Liver (tissue), 9 donors: Measurements from ENCODE around the gene CEP170. TPM values are rescaled to one million over a fixed set of nuclear protein-coding genes. Genes with fewer than 3 reads are reported as not detected.

Experiments used
- DNase-seq: peaks from one replicate; pipeline ENCODE4 v3.0.0-alpha.2; 2017; ENCODE audit warnings: low spot score
- H3K27ac ChIP-seq, 2 donors: one replicate each; pipeline ENCODE4 v1.7.0; 2013; ENCODE audit warnings: inconsistent platforms in 2 of 2, low read length in 2 of 2, control low read depth in 1 of 2, low read depth in 1 of 2, mild to moderate bottlenecking in 1 of 2
- H3K27me3 ChIP-seq, 4 donors: one replicate each; pipeline versions ENCODE4 v1.6.1 to v1.7.0; 2013; ENCODE audit warnings: low read length in 3 of 4, inconsistent platforms in 1 of 4, mild to moderate bottlenecking in 1 of 4, moderate library complexity in 1 of 4; ENCODE audit not compliant: control insufficient read depth in 4 of 4, insufficient read depth in 4 of 4
- H3K36me3 ChIP-seq, 4 donors: one replicate each; pipeline versions ENCODE4 v1.6.1 to v1.7.0; 2013; ENCODE audit warnings: low read length in 3 of 4, mild to moderate bottlenecking in 3 of 4, low read depth in 1 of 4, moderate library complexity in 1 of 4; ENCODE audit not compliant: control insufficient read depth in 4 of 4, insufficient read depth in 3 of 4
- H3K4me1 ChIP-seq, 4 donors: one replicate each; pipeline versions ENCODE4 v1.6.1 to v1.7.0; 2013; ENCODE audit warnings: low read length in 3 of 4, mild to moderate bottlenecking in 3 of 4, moderate library complexity in 1 of 4; ENCODE audit not compliant: control insufficient read depth in 4 of 4, insufficient read depth in 4 of 4
- H3K4me3 ChIP-seq, 3 donors: one replicate each; pipeline versions ENCODE4 v1.6.1 to v1.7.0; 2013; ENCODE audit warnings: low read length in 3 of 3, control low read depth in 1 of 3, low read depth in 1 of 3, mild to moderate bottlenecking in 1 of 3
- H3K9ac ChIP-seq, 2 donors: one replicate each; pipeline ENCODE4 v1.7.0; 2013; ENCODE audit warnings: low read length in 2 of 2, mild to moderate bottlenecking in 2 of 2, moderate library complexity in 2 of 2, control low read depth in 1 of 2, low read depth in 1 of 2
- H3K9me3 ChIP-seq, 4 donors: one replicate each; pipeline versions ENCODE4 v1.6.1 to v1.7.0; 2013; ENCODE audit warnings: low read length in 3 of 4; ENCODE audit not compliant: control insufficient read depth in 4 of 4
- ATF3 ChIP-seq: IDR thresholded peaks from 2 replicates; pipeline ENCODE4 v1.6.1; 2016; ENCODE audit warnings: antibody characterized with exemption
- EGR1 ChIP-seq, 2 donors: IDR thresholded peaks; 2 replicates each; pipeline ENCODE4 v1.6.1; 2016 to 2018; ENCODE audit warnings: antibody characterized with exemption in 2 of 2, low read depth in 2 of 2
- FOXA1 ChIP-seq: IDR thresholded peaks from 2 replicates; pipeline ENCODE4 v1.6.1; 2016; ENCODE audit warnings: antibody characterized with exemption
- FOXA2 ChIP-seq: IDR thresholded peaks from 2 replicates; pipeline ENCODE4 v1.6.1; 2016; ENCODE audit warnings: antibody characterized with exemption
- GABPA ChIP-seq, 2 donors: IDR thresholded peaks in 1 of 2; conservative IDR thresholded peaks in 1 of 2; 2 replicates each; pipeline ENCODE4 v1.6.1; 2016; ENCODE audit warnings: antibody characterized with exemption in 2 of 2, mild to moderate bottlenecking in 1 of 2, moderate library complexity in 1 of 2
- HNF4A ChIP-seq, 2 donors: conservative IDR thresholded peaks; 2 replicates each; pipeline ENCODE4 v1.6.1; 2016; ENCODE audit warnings: antibody characterized with exemption in 2 of 2, mild to moderate bottlenecking in 2 of 2
- HNF4G ChIP-seq: IDR thresholded peaks from 2 replicates; pipeline ENCODE4 v1.6.1; 2016; ENCODE audit warnings: antibody characterized with exemption
- JUND ChIP-seq, 2 donors: IDR thresholded peaks; 2 replicates each; pipeline ENCODE4 v1.6.1; 2016; ENCODE audit warnings: antibody characterized with exemption in 2 of 2
- MAX ChIP-seq: IDR thresholded peaks from 2 replicates; pipeline ENCODE4 v1.6.1; 2016; ENCODE audit warnings: antibody characterized with exemption
- NR2F2 ChIP-seq: IDR thresholded peaks from 2 replicates; pipeline ENCODE4 v1.6.1; 2016; ENCODE audit warnings: antibody characterized with exemption
- RAD21 ChIP-seq, 2 donors: IDR thresholded peaks; 2 replicates each; pipeline ENCODE4 v1.6.1; 2016; ENCODE audit warnings: antibody characterized with exemption in 2 of 2, mild to moderate bottlenecking in 2 of 2
- RXRA ChIP-seq, 2 donors: IDR thresholded peaks; 2 replicates each; pipeline ENCODE4 v1.6.1; 2017 to 2018; ENCODE audit warnings: antibody characterized with exemption in 2 of 2, mild to moderate bottlenecking in 1 of 2
- SP1 ChIP-seq: IDR thresholded peaks from 2 replicates; pipeline ENCODE4 v1.6.1; 2018; ENCODE audit warnings: antibody characterized with exemption, mild to moderate bottlenecking
- TAF1 ChIP-seq: conservative IDR thresholded peaks from 2 replicates; pipeline ENCODE4 v1.6.1; 2016; ENCODE audit warnings: antibody characterized with exemption, mild to moderate bottlenecking
- YY1 ChIP-seq: IDR thresholded peaks from 2 replicates; pipeline ENCODE4 v1.6.1; 2016; ENCODE audit warnings: antibody characterized with exemption, mild to moderate bottlenecking
- WGBS: extraction: QIAGEN DNeasy Blood & Tissue Kit; methylation state at CpG from one replicate; pipeline ENCODE4 v1.1.7; 2013; 5-methylcytosine and 5-hydroxymethylcytosine counted together
- polyA plus RNA-seq, 2 donors: library from polyadenylated mRNA; stranded (reverse) in 1 of 2; unstranded in 1 of 2; fragments of 200-250 nt in 1 of 2; fragments of >200 nt in 1 of 2; fragmentation: Nextera tagmentation in 1 of 2; extraction: Ambion mirVana in 1 of 2; gene quantifications; one replicate each; pipeline versions ENCODE4 v1.2.1 to v1.2.3, GENCODE V29; 2013 to 2015
- total RNA-seq, 2 donors: library from RNA; depleted of rRNA; stranded (reverse); fragments of >200 nt; gene quantifications; one replicate each; pipeline ENCODE4 v1.2.3, GENCODE V29; 2014
- TF ChIP-seq, protein P1 (sequence below): IDR thresholded peaks from 2 replicates; pipeline ENCODE4 v1.6.1; 2016; ENCODE audit warnings: antibody characterized with exemption
- TF ChIP-seq, protein P2 (sequence below): IDR thresholded peaks from 2 replicates; pipeline ENCODE4 v1.6.1; 2016; ENCODE audit warnings: antibody characterized with exemption, mild to moderate bottlenecking
- donor health status: healthy.
- donor health status: healthy.
- donor health status: healthy.
- donor health status: healthy.
- donor health status: healthy.

Gene CEP170
- total and polyA plus RNA-seq, 4 donors = 5.0 to 21.5 (median 14.9) TPM

GRCh38 chr1:243299069-243299468 is 44.0 kb upstream of the CEP170 start:
- WGBS = 97% methylated on average over 1 of the region's 1 CpG
- no peak overlapping the region for H3K9ac ChIP-seq
- H3K27me3 ChIP-seq = no peaks in the 10 kb centered on the region
- no peak overlapping the region for H3K4me3 ChIP-seq
- H3K27ac ChIP-seq = no peak overlapping the region
- peaks cover 0 to 7% (median 0%) of the 10 kb centered on the region in 4 donors for H3K9me3 ChIP-seq
- DNase-seq = no peak
- no peak for TF ChIP-seq NR2F2
- TF ChIP-seq HNF4A (conservative IDR thresholded peaks at IDR 0.05) = no peak
- no peak for TF ChIP-seq RXRA (IDR thresholded peaks at IDR 0.05)
- TF ChIP-seq HNF4G = no peak
- TF ChIP-seq RAD21 (IDR thresholded peaks at IDR 0.05) = no peak
- TF ChIP-seq, protein P1, sequence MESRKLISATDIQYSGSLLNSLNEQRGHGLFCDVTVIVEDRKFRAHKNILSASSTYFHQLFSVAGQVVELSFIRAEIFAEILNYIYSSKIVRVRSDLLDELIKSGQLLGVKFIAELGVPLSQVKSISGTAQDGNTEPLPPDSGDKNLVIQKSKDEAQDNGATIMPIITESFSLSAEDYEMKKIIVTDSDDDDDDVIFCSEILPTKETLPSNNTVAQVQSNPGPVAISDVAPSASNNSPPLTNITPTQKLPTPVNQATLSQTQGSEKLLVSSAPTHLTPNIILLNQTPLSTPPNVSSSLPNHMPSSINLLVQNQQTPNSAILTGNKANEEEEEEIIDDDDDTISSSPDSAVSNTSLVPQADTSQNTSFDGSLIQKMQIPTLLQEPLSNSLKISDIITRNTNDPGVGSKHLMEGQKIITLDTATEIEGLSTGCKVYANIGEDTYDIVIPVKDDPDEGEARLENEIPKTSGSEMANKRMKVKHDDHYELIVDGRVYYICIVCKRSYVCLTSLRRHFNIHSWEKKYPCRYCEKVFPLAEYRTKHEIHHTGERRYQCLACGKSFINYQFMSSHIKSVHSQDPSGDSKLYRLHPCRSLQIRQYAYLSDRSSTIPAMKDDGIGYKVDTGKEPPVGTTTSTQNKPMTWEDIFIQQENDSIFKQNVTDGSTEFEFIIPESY = no peak
- no peak for TF ChIP-seq FOXA1
- peaks cover 0 to 10% (median 5%) of the 10 kb centered on the region in 4 donors for H3K36me3 ChIP-seq
- H3K4me1 ChIP-seq = no peaks in the 10 kb centered on the region

DNA sequence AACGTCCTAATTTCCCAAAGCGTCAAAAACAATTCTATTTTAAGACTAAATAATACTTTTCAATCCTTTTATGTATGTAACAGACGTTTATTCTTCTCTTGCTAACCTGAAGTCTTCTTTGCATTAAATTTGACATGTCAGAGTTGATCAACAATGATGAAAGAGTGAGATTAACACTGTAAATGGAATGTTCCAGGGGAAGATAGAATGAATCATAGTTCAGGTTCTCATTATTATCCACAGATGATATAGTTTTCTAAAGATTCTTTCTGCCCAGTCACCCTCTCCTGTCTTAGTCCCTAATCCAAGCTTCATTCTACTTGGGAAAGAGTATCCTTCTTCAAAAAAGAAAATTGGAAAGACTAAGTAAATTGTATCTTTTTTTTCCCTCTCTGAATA is 39.6 kb upstream of the CEP170 start:
- DNase-seq = no peak
- H3K27me3 ChIP-seq = no peaks in the 10 kb centered on the region
- H3K27ac ChIP-seq = no peak overlapping the region
- H3K9me3 ChIP-seq = no peaks in the 10 kb centered on the region
- TF ChIP-seq FOXA2 (no peak), FOXA1 (no peak), YY1 (no peak), HNF4G (no peak), RAD21 (IDR thresholded peaks at IDR 0.05) (no peak)
- TF ChIP-seq, protein P1 = no peak
- no peak overlapping the region for H3K4me3 ChIP-seq
- WGBS = 89% methylated on average over 3 of the region's 3 CpGs
- H3K36me3 ChIP-seq = peaks cover 1 to 5% (median 3%) of the 10 kb centered on the region in 4 donors
- no peaks in the 10 kb centered on the region for H3K4me1 ChIP-seq
- H3K9ac ChIP-seq = no peak overlapping the region

DNA sequence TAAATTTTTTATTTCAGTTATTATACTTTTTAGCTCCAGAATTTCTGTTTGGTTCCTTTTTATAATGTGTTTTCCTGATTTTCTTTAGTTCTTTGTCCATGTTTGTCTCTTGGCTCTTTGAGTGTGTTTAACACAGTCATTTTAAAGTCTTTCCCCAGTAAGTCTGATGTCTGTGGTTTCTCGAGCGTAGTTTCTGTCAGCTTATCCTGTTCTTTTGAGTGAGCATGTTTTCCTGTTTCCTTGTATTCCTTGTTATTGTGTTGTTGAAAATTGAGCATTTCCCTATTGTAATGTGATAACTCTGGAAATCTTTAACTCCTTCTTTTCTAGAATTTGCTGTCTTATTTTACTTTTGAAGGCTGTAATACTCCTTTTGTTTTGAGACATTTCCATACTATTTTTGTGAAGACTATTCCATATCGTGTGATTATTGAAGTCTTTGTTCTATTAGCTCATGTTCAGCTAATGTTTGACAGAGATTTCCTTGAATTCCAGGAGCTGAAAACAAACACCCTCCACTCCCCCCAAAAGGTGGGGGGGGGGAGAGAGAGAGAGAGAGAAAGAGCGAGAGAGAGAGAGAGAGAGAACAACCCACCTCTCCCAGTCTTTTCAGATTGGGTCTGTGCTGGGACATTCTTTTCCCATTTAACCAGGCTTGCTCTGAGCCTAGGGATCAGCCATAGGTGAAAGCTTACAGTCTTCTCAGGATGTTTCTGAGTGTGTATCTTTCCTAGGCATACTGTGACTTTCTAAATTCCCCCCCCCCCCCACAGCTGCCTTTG is 39.1 kb upstream of the CEP170 start:
- WGBS = 77% methylated on average over 4 of the region's 4 CpGs
- Histone ChIP-seq H3K9me3 (no peaks in the 10 kb centered on the region), H3K27ac (no peak overlapping the region), H3K4me1 (no peaks in the 10 kb centered on the region), H3K9ac (no peak overlapping the region), H3K27me3 (no peaks in the 10 kb centered on the region), H3K36me3 (peaks cover 1 to 5% (median 3%) of the 10 kb centered on the region in 4 donors), H3K4me3 (no peak overlapping the region)
- DNase-seq = no peak
- TF ChIP-seq FOXA2 (no peak), YY1 (no peak), TAF1 (no peak), HNF4G (no peak), ATF3 (no peak), MAX (no peak), EGR1 (IDR thresholded peaks at IDR 0.05; ENCODE audit: low read depth in 2 of 2) (no peak), GABPA (IDR thresholded peaks at IDR 0.05 in 1 of 2, conservative IDR thresholded peaks at IDR 0.05 in 1 of 2) (no peak), JUND (IDR thresholded peaks at IDR 0.05) (no peak), SP1 (no peak), RAD21 (IDR thresholded peaks at IDR 0.05) (no peak)
- TF ChIP-seq, protein P1 = no peak
- TF ChIP-seq, protein P2, sequence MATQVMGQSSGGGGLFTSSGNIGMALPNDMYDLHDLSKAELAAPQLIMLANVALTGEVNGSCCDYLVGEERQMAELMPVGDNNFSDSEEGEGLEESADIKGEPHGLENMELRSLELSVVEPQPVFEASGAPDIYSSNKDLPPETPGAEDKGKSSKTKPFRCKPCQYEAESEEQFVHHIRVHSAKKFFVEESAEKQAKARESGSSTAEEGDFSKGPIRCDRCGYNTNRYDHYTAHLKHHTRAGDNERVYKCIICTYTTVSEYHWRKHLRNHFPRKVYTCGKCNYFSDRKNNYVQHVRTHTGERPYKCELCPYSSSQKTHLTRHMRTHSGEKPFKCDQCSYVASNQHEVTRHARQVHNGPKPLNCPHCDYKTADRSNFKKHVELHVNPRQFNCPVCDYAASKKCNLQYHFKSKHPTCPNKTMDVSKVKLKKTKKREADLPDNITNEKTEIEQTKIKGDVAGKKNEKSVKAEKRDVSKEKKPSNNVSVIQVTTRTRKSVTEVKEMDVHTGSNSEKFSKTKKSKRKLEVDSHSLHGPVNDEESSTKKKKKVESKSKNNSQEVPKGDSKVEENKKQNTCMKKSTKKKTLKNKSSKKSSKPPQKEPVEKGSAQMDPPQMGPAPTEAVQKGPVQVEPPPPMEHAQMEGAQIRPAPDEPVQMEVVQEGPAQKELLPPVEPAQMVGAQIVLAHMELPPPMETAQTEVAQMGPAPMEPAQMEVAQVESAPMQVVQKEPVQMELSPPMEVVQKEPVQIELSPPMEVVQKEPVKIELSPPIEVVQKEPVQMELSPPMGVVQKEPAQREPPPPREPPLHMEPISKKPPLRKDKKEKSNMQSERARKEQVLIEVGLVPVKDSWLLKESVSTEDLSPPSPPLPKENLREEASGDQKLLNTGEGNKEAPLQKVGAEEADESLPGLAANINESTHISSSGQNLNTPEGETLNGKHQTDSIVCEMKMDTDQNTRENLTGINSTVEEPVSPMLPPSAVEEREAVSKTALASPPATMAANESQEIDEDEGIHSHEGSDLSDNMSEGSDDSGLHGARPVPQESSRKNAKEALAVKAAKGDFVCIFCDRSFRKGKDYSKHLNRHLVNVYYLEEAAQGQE = no peak
